ENCODE results near the gene TSGA10.

The TSGA10 gene

DNA sequence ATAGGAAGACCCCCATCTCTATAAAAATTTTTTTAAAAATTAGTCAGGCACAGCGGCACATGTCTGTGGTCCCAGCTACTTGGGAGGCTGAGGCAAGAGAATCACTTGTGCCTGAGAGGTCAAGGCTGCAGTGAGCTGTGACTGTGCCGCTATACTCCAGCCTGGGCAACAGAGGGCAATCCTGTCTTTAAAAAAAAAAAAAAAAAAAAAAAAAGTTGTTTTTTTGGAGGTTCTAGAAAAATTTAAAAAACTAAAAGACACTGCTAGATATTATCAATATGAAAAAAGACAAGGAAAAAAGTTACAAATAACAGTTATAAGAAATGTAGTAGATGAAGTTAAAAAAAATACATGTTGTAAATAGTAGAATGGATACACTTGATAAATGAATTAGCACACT, 69.3 kb downstream of the TSGA10 start:
- Histone ChIP-seq H3K4me3 (ENCODE audit: low read depth, low read length) (no peak overlapping the region), H3K27ac (no peak overlapping the region), H3K9ac (no peak overlapping the region), H2AFZ (no peak overlapping the region), H3K27me3 (ENCODE audit: control insufficient read depth, insufficient read depth, low read length) (no peaks in the 10 kb centered on the region), H3K4me2 (ENCODE audit: low read length) (no peak overlapping the region), H3K9me3 (ENCODE audit: control insufficient read depth, low read length) (no peaks in the 10 kb centered on the region), H3K79me2 (no peaks in the 10 kb centered on the region), H3K4me1 (no peaks in the 10 kb centered on the region), H3K36me3 (ENCODE audit: control insufficient read depth, insufficient read depth, low read length) (no peaks in the 10 kb centered on the region)
- TF ChIP-seq, protein P1, sequence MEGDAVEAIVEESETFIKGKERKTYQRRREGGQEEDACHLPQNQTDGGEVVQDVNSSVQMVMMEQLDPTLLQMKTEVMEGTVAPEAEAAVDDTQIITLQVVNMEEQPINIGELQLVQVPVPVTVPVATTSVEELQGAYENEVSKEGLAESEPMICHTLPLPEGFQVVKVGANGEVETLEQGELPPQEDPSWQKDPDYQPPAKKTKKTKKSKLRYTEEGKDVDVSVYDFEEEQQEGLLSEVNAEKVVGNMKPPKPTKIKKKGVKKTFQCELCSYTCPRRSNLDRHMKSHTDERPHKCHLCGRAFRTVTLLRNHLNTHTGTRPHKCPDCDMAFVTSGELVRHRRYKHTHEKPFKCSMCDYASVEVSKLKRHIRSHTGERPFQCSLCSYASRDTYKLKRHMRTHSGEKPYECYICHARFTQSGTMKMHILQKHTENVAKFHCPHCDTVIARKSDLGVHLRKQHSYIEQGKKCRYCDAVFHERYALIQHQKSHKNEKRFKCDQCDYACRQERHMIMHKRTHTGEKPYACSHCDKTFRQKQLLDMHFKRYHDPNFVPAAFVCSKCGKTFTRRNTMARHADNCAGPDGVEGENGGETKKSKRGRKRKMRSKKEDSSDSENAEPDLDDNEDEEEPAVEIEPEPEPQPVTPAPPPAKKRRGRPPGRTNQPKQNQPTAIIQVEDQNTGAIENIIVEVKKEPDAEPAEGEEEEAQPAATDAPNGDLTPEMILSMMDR (IDR thresholded peaks at IDR 0.05) = no peak

DNA sequence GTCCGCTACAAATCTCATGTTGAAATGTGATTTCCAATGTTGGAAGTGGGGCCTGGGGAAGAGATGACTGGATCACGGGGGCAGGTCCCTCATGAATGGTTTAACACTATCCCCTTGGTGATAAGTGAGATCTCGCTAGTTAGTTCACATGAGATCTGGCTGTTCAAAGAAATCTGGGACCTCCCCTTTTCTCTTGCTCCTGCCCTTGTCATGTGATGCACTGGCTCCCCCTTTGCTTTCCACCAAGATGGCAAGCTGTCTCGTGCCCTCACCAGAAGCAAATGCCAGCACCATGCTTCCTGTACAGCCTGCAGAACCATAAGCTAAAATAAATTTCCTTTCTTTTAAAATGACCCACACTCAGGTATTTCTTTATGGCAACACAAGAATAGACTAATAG, 70.5 kb downstream of the TSGA10 start:
- no peaks in the 10 kb centered on the region for H3K27me3 ChIP-seq (ENCODE audit: control insufficient read depth, insufficient read depth, low read length)
- H3K4me2 ChIP-seq (ENCODE audit: low read length) = no peak overlapping the region
- no peak overlapping the region for H3K27ac ChIP-seq
- no peaks in the 10 kb centered on the region for H3K9me3 ChIP-seq (ENCODE audit: control insufficient read depth, low read length)
- no peaks in the 10 kb centered on the region for H3K36me3 ChIP-seq (ENCODE audit: control insufficient read depth, insufficient read depth, low read length)
- no peak overlapping the region for H3K4me3 ChIP-seq (ENCODE audit: low read depth, low read length)
- no peak overlapping the region for H2AFZ ChIP-seq
- no peaks in the 10 kb centered on the region for H3K4me1 ChIP-seq
- TF ChIP-seq, protein P1 (IDR thresholded peaks at IDR 0.05) = no peak
- H3K9ac ChIP-seq = no peak overlapping the region
- no peaks in the 10 kb centered on the region for H3K79me2 ChIP-seq

DNA sequence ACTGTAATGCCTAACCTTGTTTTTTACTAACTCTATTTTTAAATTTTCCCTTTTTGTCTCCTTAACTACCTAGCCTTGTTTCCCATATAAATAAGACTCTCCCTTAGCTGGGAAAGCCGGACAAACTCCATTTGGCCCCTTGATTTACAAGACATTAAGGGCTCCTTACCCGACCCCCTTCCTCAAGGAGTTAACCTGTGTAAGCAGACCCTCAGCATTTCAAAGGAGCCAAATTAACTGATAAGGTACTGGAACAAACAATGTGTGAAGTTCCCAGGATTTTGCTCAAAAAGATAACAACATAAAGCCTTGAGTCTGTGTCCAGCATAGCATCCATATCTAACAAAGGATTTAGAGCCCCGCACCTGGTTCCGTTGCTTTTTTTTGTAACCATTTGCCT, 72.9 kb downstream of the TSGA10 start:
- Histone ChIP-seq H3K27ac (no peak overlapping the region), H3K4me3 (ENCODE audit: low read depth, low read length) (no peak overlapping the region), H3K27me3 (ENCODE audit: control insufficient read depth, insufficient read depth, low read length) (no peaks in the 10 kb centered on the region), H3K79me2 (no peaks in the 10 kb centered on the region), H3K36me3 (ENCODE audit: control insufficient read depth, insufficient read depth, low read length) (no peaks in the 10 kb centered on the region), H3K4me2 (ENCODE audit: low read length) (no peak overlapping the region), H2AFZ (no peak overlapping the region), H3K4me1 (no peaks in the 10 kb centered on the region), H3K9me3 (ENCODE audit: control insufficient read depth, low read length) (no peaks in the 10 kb centered on the region), H3K9ac (no peak overlapping the region)
- TF ChIP-seq, protein P1 (IDR thresholded peaks at IDR 0.05) = no peak

DNA sequence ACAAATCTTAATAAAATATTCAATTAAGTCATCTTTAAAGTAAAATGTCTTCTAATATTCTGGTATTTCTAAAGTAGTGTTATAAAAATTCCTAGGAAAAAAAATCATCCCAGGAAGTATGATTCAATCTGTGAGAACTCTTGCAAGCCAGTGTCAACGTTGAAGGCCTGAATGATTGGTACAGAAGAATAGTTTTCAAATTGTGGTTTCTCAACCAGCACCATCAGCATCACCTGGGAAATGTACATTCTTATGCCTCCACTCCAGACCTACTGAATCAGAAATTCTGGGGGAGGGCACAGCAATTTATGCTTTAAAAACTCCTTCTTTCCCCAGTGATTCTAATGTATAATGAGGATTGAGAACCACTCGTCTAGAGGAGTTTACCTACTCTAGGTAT, 75.5 kb downstream of the TSGA10 start:
- Histone ChIP-seq H3K4me1 (no peaks in the 10 kb centered on the region), H3K27me3 (ENCODE audit: control insufficient read depth, insufficient read depth, low read length) (no peaks in the 10 kb centered on the region), H3K9ac (no peak overlapping the region), H3K9me3 (ENCODE audit: control insufficient read depth, low read length) (no peaks in the 10 kb centered on the region), H2AFZ (no peak overlapping the region), H3K36me3 (ENCODE audit: control insufficient read depth, insufficient read depth, low read length) (no peaks in the 10 kb centered on the region), H3K4me3 (ENCODE audit: low read depth, low read length) (no peak overlapping the region), H3K79me2 (no peaks in the 10 kb centered on the region), H3K4me2 (ENCODE audit: low read length) (no peak overlapping the region), H3K27ac (no peak overlapping the region)
- TF ChIP-seq, protein P1 (IDR thresholded peaks at IDR 0.05) = no peak

DNA sequence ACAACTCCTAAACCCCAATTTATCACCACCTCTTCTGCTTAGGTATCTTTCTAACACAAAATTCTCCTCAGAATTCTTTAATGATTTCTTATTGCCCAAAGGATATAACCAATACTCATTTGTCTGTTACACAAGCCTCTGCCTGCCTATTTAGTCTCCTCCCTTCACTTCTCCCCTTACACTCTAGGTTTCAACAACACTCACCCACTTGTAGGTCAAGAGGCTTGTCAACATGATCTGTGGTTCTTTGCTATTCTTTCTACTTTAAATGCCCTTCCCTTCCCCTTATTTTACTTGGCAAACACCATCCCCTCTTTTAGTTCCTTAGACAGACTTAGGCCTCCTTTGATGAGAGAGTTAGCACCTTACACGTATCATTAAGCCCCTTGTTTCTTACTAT, 82.2 kb downstream of the TSGA10 start:
- H3K4me2 ChIP-seq (ENCODE audit: low read length) = no peak overlapping the region
- H3K4me3 ChIP-seq (ENCODE audit: low read depth, low read length) = no peak overlapping the region
- TF ChIP-seq, protein P1 (IDR thresholded peaks at IDR 0.05) = no peak
- H3K4me1 ChIP-seq = no peaks in the 10 kb centered on the region
- no peak overlapping the region for H2AFZ ChIP-seq
- H3K36me3 ChIP-seq (ENCODE audit: control insufficient read depth, insufficient read depth, low read length) = no peaks in the 10 kb centered on the region
- no peaks in the 10 kb centered on the region for H3K27me3 ChIP-seq (ENCODE audit: control insufficient read depth, insufficient read depth, low read length)
- no peak overlapping the region for H3K27ac ChIP-seq
- no peaks in the 10 kb centered on the region for H3K79me2 ChIP-seq
- no peaks in the 10 kb centered on the region for H3K9me3 ChIP-seq (ENCODE audit: control insufficient read depth, low read length)
- no peak overlapping the region for H3K9ac ChIP-seq
